CD4-positive, alpha-beta T cell treated with Interleukin-6 for 4 hours (primary cell): ENCODE results near the gene GFOD1.

Experiments
- DNase-seq: peaks from one replicate; pipeline ENCODE4 v3.0.0-alpha.2; 2020; ENCODE audit warnings: mixed read lengths

Gene GFOD1

GRCh38 chr6:13487122-13488014 is at the start of gene GFOD1:
Gene GFOD1 (minus strand): TSS chr6:13487600. CDS start chr6:13486890, 710 bp downstream.
- peak; percentile 80 for DNase-seq

DNA sequence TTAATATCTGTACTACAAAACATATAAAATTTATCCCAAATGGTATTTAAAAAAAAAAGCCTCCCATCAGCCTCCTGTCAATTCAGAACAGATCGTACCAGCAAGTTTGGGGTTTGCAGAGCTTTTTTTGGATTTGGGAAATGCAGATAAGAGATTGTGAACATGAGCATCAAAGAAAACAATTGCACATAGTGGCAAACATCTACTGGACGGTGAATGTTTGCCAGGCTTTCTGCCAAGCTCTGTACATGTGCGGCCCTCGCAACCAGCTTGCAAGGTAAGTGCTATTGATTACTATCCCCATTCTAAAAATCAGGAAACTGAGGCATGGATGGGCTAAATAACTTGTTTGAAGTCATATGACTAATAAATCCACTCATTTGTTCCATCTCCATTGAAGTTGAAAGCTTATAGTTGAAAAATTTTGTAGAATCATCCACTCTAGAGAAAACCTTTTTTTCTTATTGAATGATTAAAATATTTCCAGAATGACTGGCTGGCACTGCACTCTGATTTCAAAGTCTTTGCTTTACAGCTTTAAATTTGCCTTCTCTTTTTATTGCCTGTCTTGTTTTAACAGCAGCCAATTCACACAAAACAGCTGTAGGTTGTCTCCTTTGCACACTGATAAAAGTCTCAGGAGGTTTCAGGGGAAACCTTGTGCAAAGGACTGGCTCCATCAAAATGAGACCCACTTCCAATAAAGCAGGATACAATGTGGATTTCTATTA is 49.6 kb upstream of the GFOD1 start:
- no peak for DNase-seq

DNA sequence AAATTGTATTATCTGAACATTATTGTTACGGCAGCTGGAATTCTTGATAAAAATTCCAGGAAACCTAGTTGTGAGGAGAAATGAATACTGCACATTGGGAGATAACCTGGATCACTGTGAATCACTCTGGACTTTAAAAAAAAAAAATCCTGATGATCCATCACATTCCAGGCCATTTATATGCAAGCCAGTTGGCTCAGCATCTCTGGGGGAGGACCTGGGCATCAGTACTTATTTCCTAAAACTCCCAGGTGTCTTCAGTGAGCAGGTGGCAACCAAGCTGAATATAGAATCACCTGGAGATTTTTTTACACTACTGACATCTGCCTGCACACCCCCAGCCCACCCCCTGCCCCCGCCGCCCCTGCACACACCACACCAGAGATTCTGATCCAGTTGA is 47.9 kb upstream of the GFOD1 start:
- no peak for DNase-seq

- DNase-seq, result no peak
Observed at GRCh38 chr6:13534536-13534935, 47.1 kb upstream of the GFOD1 start.

- DNase-seq, result no peak
Observed at GRCh38 chr6:13531956-13532355, 44.6 kb upstream of the GFOD1 start.

GRCh38 chr6:13528777-13529343 is 41.5 kb upstream of the GFOD1 start:
- DNase-seq, result no peak

DNA sequence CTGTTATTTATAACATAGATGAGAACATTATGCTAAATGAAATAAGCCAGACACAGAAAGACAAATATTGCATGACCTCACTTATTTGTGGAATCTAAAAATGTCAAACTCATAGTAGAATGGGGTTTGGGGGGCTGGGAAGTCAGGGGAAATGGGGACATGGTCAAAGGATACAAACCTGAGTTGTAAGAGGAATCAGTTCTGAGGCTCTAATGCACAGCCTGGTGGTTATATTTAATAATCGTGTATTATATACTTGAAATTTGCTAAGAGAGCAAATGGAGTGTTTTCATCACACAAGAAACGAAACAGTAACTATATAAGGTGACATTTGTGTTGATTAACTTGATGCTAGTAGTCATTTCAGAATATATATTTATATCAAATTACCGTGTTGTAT is 40.8 kb upstream of the GFOD1 start:
- no peak for DNase-seq

DNA sequence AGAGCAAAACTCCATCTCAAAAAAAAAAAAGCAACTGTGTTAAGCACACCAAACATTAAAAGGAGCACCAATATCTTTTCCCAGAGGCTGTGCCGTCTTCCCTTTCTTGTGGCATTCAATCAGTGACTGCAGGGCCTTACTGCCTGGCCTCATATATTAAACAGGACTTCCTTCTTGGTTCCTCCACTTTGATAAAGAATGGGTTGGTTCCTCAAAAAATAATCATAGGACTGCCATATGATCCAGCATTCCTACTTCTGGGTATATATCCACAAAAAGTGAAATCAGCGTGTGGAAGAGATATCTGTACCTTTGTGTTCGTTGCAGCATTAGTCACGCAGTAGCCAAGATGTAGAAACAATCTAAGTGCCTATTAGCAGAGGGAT is 40.3 kb upstream of the GFOD1 start:
- no peak for DNase-seq

GRCh38 chr6:13526727-13527670 is 39.6 kb upstream of the GFOD1 start:
- DNase-seq, result peak; percentile 47

- DNase-seq, result no peak
Observed at GRCh38 chr6:13526357-13526726, 38.9 kb upstream of the GFOD1 start.

DNA sequence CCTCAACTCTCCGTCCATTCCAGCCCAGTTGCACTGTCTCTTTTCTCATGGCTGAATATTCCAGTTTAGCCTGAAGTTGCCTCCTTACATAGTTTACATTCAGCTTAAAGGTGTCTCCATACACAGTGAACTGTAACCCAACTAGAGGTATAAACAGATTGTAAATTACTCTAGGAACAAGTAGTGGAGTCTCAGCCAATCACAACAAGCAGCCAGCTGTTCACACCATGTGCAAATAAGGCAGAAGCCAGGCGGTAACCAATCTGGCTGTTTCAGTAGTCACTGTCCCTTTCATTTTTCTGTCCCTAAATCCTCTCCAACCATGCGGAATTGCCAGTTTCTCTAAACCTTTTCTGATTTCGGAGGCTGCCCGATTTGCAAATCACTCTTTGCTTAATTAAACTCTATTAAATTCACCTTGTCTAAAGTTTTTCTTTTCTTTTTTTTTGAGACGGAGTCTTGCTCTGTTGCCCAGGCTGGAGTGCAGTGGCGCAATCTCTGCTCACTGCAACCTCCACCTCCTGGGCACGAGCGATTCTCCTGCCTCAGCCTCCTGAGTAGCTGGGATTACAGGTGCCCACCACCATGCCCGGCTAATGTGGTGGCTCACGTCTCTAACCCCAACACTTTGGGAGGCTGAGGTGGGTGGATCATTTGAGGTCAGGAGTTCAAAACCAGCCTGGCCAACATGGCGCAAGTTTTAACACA is 37.6 kb upstream of the GFOD1 start:
- no peak for DNase-seq

- DNase-seq, result no peak
Observed at GRCh38 chr6:13523826-13524622, 36.6 kb upstream of the GFOD1 start.

DNA sequence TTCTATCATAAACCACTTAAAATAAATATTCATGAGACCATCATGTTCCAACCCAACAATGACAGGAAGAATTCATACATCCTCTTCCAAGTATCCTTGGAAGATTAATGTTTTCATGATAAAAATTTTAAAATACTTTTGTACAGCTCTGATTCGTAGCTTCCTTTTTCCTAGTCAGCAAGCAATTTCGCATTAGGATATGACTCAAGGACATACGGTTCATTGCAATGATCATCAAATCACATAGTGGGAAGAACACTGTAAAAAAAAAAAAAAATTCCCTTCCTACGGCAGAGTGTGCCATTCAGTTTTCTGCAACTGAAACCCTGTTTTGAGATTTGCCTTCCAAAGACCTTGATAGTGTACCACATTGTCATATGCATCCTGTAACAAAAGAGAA is 35.3 kb upstream of the GFOD1 start:
- DNase-seq, result no peak

DNA sequence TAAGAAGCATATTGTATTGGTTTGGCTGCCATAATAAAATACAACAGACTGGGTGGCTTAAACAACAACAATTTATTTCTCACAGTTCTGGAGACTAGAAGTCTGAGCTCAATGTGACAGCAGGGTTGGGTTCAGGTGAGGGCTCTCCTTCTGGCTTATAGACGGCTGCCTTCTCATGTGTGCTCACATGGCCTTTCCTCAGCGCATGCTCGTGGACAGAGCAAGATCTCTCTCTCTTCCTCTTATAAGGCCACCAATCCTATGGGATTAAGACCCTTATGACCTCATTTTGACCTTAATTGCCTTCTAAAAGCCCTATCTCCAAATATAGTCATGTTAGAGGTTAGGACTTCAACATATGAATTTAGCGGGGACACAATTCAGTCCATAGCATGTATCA is 32.4 kb upstream of the GFOD1 start:
- DNase-seq, result no peak

GRCh38 chr6:13517116-13517515 is 29.7 kb upstream of the GFOD1 start:
- DNase-seq, result no peak

GRCh38 chr6:13515912-13516311 is 28.5 kb upstream of the GFOD1 start:
- no peak for DNase-seq

DNA sequence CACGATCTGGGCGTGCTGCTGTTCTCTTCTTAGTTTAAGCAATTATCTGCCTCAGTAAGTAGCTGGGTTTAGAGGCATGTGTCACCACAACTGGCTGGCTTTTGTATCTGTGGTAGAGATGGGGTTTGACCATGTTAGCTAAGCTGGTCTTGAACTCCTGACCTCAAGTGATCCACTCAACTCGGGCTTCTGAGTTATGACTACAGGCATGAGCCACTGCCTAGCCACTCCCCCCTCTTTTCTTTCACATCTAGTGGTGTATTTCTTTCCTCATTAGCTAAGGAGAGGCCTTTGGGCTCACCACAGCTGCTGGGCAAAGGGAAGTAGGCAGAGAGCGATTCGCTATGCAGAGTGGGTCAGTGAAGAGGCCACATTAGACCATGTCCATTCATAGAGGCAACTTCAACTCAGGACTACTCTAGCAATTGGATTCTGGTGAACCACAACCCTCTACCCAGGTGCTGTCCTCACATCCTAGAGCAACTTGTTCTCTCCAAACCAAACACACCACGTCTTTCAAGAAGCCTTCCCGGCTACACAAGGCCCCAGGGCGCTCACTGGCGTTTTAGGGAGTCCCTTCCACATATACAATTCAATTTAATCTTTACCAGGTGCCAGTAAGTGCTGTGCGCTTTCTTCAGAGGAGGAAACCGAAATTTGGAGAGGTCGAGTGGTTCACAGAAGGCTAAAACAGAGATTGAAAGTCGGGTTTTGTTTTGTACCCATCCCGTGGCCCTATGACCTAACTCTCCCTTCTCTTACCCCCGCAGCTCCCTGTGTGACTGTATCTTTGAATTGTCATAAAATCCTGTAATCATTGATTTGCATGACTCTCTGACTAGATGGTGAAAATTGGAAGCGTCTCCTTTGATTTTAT is 26.5 kb upstream of the GFOD1 start:
- DNase-seq, result no peak

DNA sequence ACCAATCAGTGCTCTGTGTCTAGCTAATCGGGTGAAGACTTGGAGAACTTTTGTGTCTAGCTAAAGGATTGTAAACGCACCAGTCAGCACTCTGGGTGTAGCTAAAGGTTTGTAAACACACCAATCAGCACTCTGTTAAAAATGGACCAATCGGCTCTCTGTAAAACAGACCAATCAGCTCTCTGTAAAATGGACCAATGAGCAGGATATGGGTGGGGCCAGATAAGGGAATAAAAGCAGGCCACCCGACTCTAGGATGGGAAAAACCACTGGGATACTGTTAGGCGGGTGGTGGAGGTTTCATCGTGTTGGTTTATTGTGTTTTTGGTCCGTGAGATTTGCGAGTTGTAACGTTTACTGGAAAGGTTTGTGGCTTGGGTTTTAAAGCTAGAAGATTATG is 25.5 kb upstream of the GFOD1 start:
- no peak for DNase-seq

- no peak for DNase-seq
Observed at GRCh38 chr6:13511913-13512717, 24.7 kb upstream of the GFOD1 start.
